HL-60 (cell line): ENCODE results near the gene SLC27A1.

Source experiments
- DNase-seq, 2 experiments: peaks; one replicate each; pipeline ENCODE4 v3.0.0-alpha.2; 2010 to 2020; ENCODE audit warnings: low read depth in 1 of 2, low spot score in 1 of 2
- H3K27ac ChIP-seq: fragments of 250-450 bp; sonication (Bioruptor Pico); replicated peaks from 2 replicates; pipeline ENCODE4 v1.5.1; 2020; ENCODE audit warnings: mild to moderate bottlenecking, moderate library complexity
- H3K27me3 ChIP-seq: fragments of 250-450 bp; sonication (Bioruptor Pico); 2 replicates; pipeline ENCODE4 v1.5.1; 2021; ENCODE audit warnings: mild to moderate bottlenecking, moderate library complexity; ENCODE audit not compliant: insufficient read depth, poor library complexity, severe bottlenecking
- H3K4me3 ChIP-seq: replicated peaks from 2 replicates; pipeline ENCODE4 v1.5.1; 2011; ENCODE audit warnings: mild to moderate bottlenecking, control low read depth, low read length; ENCODE audit not compliant: insufficient read depth
- GABPA ChIP-seq: IDR thresholded peaks from 2 replicates; pipeline ENCODE4 v1.6.1; 2012; ENCODE audit warnings: low read depth
- POLR2AphosphoS5 ChIP-seq: IDR thresholded peaks from 2 replicates; pipeline ENCODE4 v1.6.1; 2012; ENCODE audit warnings: low read depth
- REST ChIP-seq: IDR thresholded peaks from 2 replicates; pipeline ENCODE4 v1.6.1; 2012; ENCODE audit warnings: low read depth; ENCODE audit not compliant: insufficient replicate concordance
- SPI1 ChIP-seq: IDR thresholded peaks from 2 replicates; pipeline ENCODE4 v1.6.1; 2012; ENCODE audit warnings: low read depth, mild to moderate bottlenecking, borderline replicate concordance
- TF ChIP-seq, protein P1 (sequence below): IDR thresholded peaks from one replicate; pipeline ENCODE4 v1.5.1; 2011; ENCODE audit warnings: low read length, control low read depth, inconsistent platforms; ENCODE audit not compliant: insufficient read depth

Gene SLC27A1

DNA sequence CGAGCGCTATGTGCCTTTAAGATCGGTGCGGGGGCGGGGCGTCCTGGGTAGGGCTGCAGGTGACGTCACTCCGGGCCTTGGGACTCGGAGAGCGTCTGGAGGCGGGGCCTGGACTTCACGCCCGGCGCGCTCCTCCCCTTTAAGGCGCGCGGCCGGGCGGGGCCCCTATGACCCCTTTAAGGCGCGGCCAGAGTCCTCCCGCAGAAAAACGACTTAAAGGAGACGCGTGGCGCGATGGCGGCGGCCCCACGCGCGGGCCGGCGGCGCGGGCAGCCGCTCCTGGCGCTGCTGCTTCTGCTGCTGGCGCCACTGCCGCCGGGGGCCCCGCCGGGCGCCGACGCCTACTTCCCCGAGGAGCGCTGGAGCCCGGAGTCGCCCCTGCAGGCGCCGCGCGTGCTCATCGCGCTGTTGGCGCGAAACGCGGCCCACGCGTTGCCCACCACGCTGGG is 85.2 kb downstream of the SLC27A1 start, which contains the start of gene COLGALT1:
Gene COLGALT1, plus strand, starts transcription at position 170 of the 449 bp plus-strand sequence. Its CDS starts 65 bp downstream, at position 235.
- Histone ChIP-seq H3K27me3 (no peaks in the 10 kb centered on the region), H3K27ac (peak within 1 kb of the TSS; percentile 92), H3K4me3 (peak within 1 kb of the TSS; percentile 89)
- peak; percentile 99 for DNase-seq
- TF ChIP-seq GABPA (no peak), POLR2AphosphoS5 (no peak), REST (no peak), SPI1 (no peak)
- TF ChIP-seq, protein P1, sequence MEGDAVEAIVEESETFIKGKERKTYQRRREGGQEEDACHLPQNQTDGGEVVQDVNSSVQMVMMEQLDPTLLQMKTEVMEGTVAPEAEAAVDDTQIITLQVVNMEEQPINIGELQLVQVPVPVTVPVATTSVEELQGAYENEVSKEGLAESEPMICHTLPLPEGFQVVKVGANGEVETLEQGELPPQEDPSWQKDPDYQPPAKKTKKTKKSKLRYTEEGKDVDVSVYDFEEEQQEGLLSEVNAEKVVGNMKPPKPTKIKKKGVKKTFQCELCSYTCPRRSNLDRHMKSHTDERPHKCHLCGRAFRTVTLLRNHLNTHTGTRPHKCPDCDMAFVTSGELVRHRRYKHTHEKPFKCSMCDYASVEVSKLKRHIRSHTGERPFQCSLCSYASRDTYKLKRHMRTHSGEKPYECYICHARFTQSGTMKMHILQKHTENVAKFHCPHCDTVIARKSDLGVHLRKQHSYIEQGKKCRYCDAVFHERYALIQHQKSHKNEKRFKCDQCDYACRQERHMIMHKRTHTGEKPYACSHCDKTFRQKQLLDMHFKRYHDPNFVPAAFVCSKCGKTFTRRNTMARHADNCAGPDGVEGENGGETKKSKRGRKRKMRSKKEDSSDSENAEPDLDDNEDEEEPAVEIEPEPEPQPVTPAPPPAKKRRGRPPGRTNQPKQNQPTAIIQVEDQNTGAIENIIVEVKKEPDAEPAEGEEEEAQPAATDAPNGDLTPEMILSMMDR = no peak
